ENCODE data around the gene MKI67.
"Not testable (repeated sequence)": the region's sequence is repeated elsewhere in the genome, so short reads cannot be mapped to it uniquely, and the experiment has no call there.

The MKI67 gene

GRCh38 chr10:128150561-128150960, 24.3 kb upstream of the MKI67 start:
- FAIRE-seq (no peak), DNase-seq (ENCODE audit: insufficient read length, low spot score) (no peak)

GRCh38 chr10:128150045-128150493, 23.8 kb upstream of the MKI67 start:
- FAIRE-seq (peak; percentile 56), DNase-seq (ENCODE audit: insufficient read length, low spot score) (peak; percentile 97)

- no peak for DNase-seq (ENCODE audit: insufficient read length, low spot score)
- no peak for FAIRE-seq
These were observed 23.2 kb upstream of the MKI67 start for GRCh38 chr10:128149267-128150014.

DNA sequence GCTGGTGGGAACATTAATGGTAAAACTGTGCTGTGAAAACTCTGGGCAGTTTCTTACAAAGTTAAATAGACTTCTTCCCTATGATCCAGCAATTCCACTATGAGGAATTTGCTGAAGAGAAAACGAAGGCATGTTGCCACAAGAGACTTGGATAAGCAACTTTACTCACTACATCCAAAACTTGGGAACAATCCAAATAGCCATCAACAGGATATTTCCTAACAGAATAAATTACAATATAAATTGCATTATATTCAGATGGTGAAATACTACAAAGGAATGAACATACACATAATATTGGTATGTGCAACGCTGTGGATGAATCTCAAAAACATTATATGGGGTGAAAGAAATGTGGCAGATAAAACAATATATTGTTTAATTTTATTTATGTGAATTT, 21.4 kb upstream of the MKI67 start:
- FAIRE-seq = no peak
- DNase-seq (ENCODE audit: insufficient read length, low spot score) = no peak

DNA sequence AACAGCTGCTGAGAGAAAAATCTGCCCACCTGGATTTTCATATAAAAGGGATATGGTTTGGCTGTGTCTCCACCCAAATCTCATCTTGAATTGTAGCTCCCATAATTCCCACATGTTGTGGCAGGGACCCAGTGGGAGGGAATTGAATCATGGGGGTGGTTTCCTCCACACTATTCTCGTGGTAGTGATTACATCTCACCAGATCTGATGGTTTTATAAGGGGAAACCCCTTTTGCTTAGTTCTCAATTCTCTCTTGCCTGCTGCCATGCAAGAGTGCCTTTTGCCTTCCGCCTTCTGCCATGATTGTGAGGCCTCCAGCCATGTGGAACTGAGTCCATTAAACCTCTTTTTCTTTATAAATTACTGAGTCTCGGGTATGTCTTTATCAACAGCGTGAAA, 20.8 kb upstream of the MKI67 start:
- DNase-seq (ENCODE audit: insufficient read length, low spot score) (no peak), FAIRE-seq (no peak)

DNA sequence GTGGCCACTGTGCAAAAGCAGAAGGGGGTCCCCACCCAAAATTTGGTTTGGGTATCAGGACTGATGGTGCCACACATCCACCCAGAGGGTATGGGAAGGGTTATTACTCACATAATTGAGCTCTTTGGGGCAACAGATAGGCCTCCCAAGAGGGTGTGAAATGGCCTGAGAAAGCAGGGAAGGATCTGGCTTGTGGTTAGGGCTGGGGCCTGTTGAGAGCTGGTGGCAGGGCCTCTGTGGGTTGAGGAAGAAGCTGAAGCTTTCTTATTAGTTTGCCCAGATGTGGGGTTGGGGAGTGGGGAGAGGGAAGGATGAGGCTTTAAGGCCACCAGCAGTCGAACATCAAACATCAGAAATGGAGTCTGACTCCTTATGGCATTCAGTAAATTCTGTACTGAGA, 18.3 kb upstream of the MKI67 start:
- FAIRE-seq = no peak

GRCh38 chr10:128143531-128143930, 17.3 kb upstream of the MKI67 start:
- DNase-seq (ENCODE audit: insufficient read length, low spot score) = no peak
- no peak for FAIRE-seq

More for the DNA sequence above, 18.3 kb upstream of the MKI67 start:
- no peak for DNase-seq (ENCODE audit: insufficient read length, low spot score)

- FAIRE-seq = no peak
- DNase-seq (ENCODE audit: insufficient read length, low spot score) = no peak
These were observed 14.2 kb upstream of the MKI67 start for GRCh38 chr10:128140425-128140824.

DNA sequence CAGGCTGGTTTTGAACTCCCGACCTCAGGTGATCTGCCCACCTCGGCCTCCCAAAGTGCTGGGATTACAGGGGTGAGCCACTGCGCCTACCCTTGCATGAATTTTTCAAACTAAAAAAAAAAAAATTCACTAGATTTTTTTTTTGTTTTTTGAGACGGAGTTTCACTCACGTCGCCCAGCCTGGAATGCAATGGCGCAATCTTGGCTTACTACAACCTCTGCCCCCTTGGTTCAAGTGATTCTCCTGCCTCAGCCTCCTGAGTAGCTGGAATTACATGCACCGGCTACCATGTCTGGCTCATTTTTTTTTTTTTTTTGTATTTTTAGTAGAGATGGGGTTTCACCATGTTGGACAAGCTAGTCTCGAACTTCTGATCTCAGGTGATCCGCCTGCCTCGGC, 12.2 kb upstream of the MKI67 start:
- not testable (repeated sequence) for DNase-seq (ENCODE audit: insufficient read length, low spot score); FAIRE-seq

- no peak for DNase-seq (ENCODE audit: insufficient read length, low spot score)
- FAIRE-seq = peak; percentile 44
These were observed 11.7 kb upstream of the MKI67 start for GRCh38 chr10:128137877-128138276.

DNA sequence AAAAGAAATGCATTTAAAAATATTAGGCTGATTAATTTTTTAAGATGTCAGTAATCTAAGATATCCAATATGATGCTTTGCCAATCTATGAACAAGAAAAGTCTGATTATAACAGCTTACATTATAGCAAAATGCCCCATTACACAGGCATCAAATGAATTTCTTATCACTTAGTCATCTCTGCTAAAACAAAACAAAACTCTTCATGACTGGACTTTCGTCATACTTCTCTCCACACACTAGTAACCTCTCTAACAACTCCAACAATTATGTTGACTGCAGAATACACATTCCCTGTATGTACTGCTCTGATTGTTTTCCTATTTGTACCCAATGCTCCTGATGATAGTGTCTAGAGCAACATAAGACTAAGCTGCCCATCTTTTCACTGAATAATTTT, 3.8 kb upstream of the MKI67 start:
- DNase-seq (ENCODE audit: insufficient read length, low spot score) (no peak), FAIRE-seq (no peak)

- no peak for DNase-seq (ENCODE audit: insufficient read length, low spot score)
- no peak for FAIRE-seq
These were observed 2.4 kb upstream of the MKI67 start for GRCh38 chr10:128128582-128128981.

DNA sequence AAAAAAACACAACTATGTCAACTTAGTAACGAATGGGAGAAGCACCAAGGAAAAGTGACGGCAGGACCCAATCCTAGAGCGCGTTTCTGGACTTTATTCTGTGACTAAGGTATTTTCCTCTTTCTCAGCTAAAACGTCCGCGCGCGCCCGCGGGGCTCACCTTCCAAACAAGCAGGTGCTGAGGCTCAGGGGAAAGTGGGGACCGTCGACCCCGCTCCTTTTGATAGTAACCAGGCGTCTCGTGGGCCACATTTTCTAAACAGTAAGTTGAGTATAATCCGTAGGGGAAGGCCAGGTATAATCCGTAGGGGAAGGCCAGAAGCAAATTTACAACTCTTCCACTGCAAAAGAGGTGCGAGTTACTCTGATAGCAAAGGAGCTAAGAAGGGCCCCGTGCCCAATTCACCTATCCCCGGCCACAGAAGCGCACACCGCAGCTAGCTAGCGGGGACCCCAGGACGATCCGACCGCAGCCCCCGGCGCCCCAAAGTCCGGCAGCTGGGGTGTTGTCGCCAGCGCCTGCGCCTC, 743 bp downstream of the MKI67 start:
- no peak for DNase-seq (ENCODE audit: insufficient read length, low spot score)
- peak; percentile 44 for FAIRE-seq

DNA sequence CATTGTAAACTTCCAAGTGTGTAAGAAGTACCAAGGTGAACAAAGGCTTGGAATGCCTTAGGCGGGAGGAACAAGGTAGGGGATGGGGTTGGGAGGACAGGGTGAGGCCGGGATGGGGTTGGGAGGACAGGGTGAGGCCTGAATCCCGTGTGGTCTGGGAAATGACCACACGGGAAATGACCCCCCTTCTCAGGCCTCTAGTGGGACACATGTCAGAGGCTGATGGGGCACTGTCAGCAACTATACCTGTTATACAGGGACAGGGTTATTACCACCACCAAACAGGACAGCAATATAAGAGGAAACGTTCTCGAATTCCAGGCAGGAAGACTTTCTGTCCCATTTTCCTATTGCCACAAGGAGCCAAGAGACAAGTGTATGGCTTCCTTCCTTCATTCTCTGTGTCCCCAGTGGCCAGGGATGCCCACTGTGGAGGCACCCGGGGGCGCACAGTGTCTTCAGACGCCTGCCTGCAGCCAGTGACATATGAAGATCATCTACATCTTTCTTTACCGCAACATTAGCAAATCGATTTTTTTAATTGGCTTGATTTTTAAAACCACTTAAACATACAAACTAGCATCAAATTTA, 1.3 kb downstream of the MKI67 start:
- no peak for DNase-seq (ENCODE audit: insufficient read length, low spot score)

DNA sequence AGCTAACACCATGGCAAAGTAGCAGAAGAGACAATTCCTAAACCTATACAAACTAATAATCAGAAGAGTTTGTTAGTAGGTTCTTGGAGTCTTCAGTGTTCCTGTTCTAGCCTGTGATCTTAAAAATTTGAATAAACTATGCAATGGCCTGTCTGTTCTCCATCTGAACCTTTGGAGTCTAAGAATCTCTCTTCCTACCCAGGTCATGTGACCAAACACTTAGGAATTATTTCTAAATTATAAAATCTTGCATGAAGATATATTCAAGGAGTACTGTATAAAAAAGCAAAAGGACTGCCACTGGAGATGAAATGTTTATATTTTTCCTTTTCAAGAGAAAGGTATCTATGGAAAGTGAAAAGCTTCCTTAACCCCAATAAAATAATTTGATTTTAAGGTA, 2.4 kb downstream of the MKI67 start:
- FAIRE-seq (no peak), DNase-seq (ENCODE audit: insufficient read length, low spot score) (no peak)

More for the DNA sequence above, 1.3 kb downstream of the MKI67 start:
- FAIRE-seq = peak; percentile 57

DNA sequence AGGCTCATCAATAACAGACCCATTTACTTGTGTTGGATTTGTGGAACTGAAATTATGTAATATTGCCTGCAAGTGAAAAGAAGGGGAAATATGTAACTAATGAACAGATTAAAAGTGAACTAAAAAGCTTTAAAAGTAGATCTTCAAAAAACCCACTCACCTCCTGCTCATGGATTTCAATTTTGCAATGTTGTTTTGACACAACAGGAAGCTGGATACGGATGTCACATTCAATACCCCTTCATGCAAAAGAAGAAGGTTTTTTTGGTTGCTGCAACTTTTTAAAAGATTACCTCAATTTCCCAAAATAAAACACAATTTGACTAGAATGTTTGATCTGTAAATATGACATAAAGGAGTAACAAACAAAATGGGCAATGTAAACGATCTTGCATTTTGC, 3.3 kb downstream of the MKI67 start:
- no peak for DNase-seq (ENCODE audit: insufficient read length, low spot score)
- peak; percentile 80 for FAIRE-seq

GRCh38 chr10:128121750-128122412, 4.3 kb downstream of the MKI67 start:
- DNase-seq (ENCODE audit: insufficient read length, low spot score) (no peak), FAIRE-seq (peak; percentile 33)

- FAIRE-seq = no peak
- no peak for DNase-seq (ENCODE audit: insufficient read length, low spot score)
These were observed 9.2 kb downstream of the MKI67 start for GRCh38 chr10:128116851-128117615.

- no peak for DNase-seq (ENCODE audit: insufficient read length, low spot score)
- no peak for FAIRE-seq
These were observed 10.0 kb downstream of the MKI67 start for GRCh38 chr10:128116187-128116586.

DNA sequence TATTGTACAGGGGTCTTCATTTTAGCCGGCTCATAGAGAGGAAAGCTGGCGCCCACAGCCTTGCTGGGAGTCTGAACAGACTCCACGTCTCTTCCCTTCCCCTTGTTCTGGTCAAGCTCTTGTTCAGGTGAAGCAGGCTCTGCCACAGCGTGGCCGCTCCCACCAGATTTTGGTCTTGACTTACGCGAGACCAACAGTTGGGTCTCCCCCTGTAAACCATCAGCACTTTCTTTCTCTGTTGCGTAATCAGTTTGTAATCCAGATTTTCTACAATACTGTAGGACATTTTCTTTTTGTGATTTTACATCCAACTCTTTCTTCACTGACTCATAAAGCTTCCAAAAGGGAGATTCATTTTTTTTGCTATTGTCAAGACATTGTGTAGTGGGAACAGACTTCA, 10.9 kb downstream of the MKI67 start:
- DNase-seq (ENCODE audit: insufficient read length, low spot score) = no peak
- FAIRE-seq = no peak

DNA sequence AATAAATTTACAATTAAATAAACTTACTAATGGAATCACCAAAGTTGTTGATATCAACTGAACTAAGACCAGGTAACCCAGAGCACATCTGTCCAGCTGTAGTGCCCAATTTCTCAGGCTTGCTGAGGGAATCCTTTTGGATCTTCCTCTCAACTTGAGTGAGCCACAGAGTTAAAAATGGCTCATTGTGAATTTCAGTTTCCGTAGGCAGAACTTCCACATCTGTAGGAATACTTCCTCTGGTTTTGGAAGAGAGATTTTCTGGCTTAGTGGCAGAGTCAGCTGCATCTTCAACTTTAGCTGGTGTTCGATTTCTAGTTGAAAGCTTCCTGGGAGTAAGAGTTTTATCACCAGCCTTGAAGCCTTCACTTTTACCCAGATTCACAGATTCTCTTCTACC, 11.3 kb downstream of the MKI67 start:
- DNase-seq (ENCODE audit: insufficient read length, low spot score) (no peak), FAIRE-seq (no peak)

Data from GM19239 (cell line).